T-helper 1 cell (primary cell): ENCODE data around the gene PRDM5.

Experiments
- DNase-seq, 5 donors: peaks; one replicate each; pipeline ENCODE4 v3.0.0-alpha.2; 2012 to 2020

PRDM5 gene

GRCh38 chr4:120903419-120903818, 19.1 kb downstream of the PRDM5 start:
- DNase-seq = no peak

GRCh38 chr4:120902925-120903324, 19.6 kb downstream of the PRDM5 start:
- DNase-seq = peak in 1 of 5 donors; percentile 23

GRCh38 chr4:120901731-120902130, 20.8 kb downstream of the PRDM5 start:
- no peak for DNase-seq

- DNase-seq = no peak
These were observed 24.4 kb downstream of the PRDM5 start for GRCh38 chr4:120897981-120898719.

GRCh38 chr4:120895554-120895953, 27.0 kb downstream of the PRDM5 start:
- DNase-seq = no peak

- no peak for DNase-seq
These were observed 29.2 kb downstream of the PRDM5 start for GRCh38 chr4:120893314-120893713.

- no peak for DNase-seq
These were observed 36.3 kb downstream of the PRDM5 start for GRCh38 chr4:120886191-120886590.

- no peak for DNase-seq
These were observed 40.7 kb downstream of the PRDM5 start for GRCh38 chr4:120881846-120882245.

- no peak for DNase-seq
These were observed 41.2 kb downstream of the PRDM5 start for GRCh38 chr4:120881351-120881750.

GRCh38 chr4:120877021-120877420, 45.5 kb downstream of the PRDM5 start:
- DNase-seq = no peak

GRCh38 chr4:120874792-120875774, 47.4 kb downstream of the PRDM5 start:
- no peak for DNase-seq

- DNase-seq = no peak
These were observed 49.0 kb downstream of the PRDM5 start for GRCh38 chr4:120873554-120873953.

GRCh38 chr4:120871173-120871572, 51.4 kb downstream of the PRDM5 start:
- DNase-seq = no peak

- DNase-seq = no peak
These were observed 52.2 kb downstream of the PRDM5 start for GRCh38 chr4:120870279-120870673.

- DNase-seq = no peak
These were observed 52.8 kb downstream of the PRDM5 start for GRCh38 chr4:120869613-120870278.

- no peak for DNase-seq
These were observed 55.0 kb downstream of the PRDM5 start for GRCh38 chr4:120867506-120867905.

- DNase-seq = no peak
These were observed 56.5 kb downstream of the PRDM5 start for GRCh38 chr4:120865985-120866384.

GRCh38 chr4:120864969-120865368, 57.6 kb downstream of the PRDM5 start:
- no peak for DNase-seq

GRCh38 chr4:120862432-120862831, 60.1 kb downstream of the PRDM5 start:
- DNase-seq = no peak

- DNase-seq = no peak
These were observed 60.7 kb downstream of the PRDM5 start for GRCh38 chr4:120861852-120862251.

- DNase-seq = no peak
These were observed 63.8 kb downstream of the PRDM5 start for GRCh38 chr4:120858776-120859175.

- DNase-seq = no peak
These were observed 65.2 kb downstream of the PRDM5 start for GRCh38 chr4:120857312-120857711.

- DNase-seq = no peak
These were observed 66.2 kb downstream of the PRDM5 start for GRCh38 chr4:120856294-120856693.
